ENCODE measurements around the gene ZNF486. TPM values are rescaled to one million over a fixed set of nuclear protein-coding genes. Genes with fewer than 3 reads are reported as not detected.

Gene ZNF486
- 7.2 and 8.5 TPM in 2 replicates for total RNA-seq

GRCh38 chr19:20167020-20167644 lies at the start of gene ZNF486:
ZNF486 (plus strand) TSS chr19:20167214; CDS start chr19:20167331, 117 bp downstream.

Small RNA genes lying within 50 kb of the gene (small RNA-seq; reads per million reads assigned to genes)
- gene AC011447.4 = not detected

Other genes starting within 250 kb of the ZNF486 start
- 1.6 and 6.3 TPM in 2 replicates for gene ZNF682, start 127.7 kb upstream of the ZNF486 start, total RNA-seq
- 0.65 and 1.5 TPM in 2 replicates for gene ZNF90, start 89.2 kb upstream of the ZNF486 start, total RNA-seq

Measured in vein endothelial cell (primary cell).